HepG2 (cell line): ENCODE measurements around the gene PCTP. TPM values are rescaled to one million over a fixed set of nuclear protein-coding genes. Genes with fewer than 3 reads are reported as not detected.

Experiments used
- ATAC-seq: fragments of 200-7000 bp; cut with Tn5 transposase; 3 replicates; pipeline ENCODE4 v1.9.1; 2020; ENCODE audit warnings: mild to moderate bottlenecking, moderate library complexity
- BruUV-seq: library from RNA; stranded (reverse); fragments of 400-500 nt; replicated peaks from 2 replicates; lab custom pipeline; 2021; lab: Mats Ljungman, UMichigan
- CTCF ChIA-PET: fragments of 300-600 bp; formaldehyde crosslinking; extraction: SDS; loops from one replicate; lab custom pipeline; 2021; ENCODE audit warnings: low total read pairs, inconsistent platforms, low intra/inter-chr PET ratio; lab: Yijun Ruan, JAX
- POLR2A ChIA-PET: fragments of 350-600 bp; sonication (Branson Sonifier 250); formaldehyde crosslinking; loops from one replicate; lab custom pipeline; 2020; ENCODE audit warnings: antibody characterized with exemption, inconsistent platforms; lab: Yijun Ruan, JAX
- DNase-seq: peaks from one replicate; pipeline ENCODE4 v3.0.0-alpha.2; 2015; ENCODE audit warnings: low spot score
- FAIRE-seq: peaks from 3 replicates; lab custom pipeline; 2011; peaks lifted over from hg19 to GRCh38; lab: Jason Lieb, UNC
- H2AFZ ChIP-seq: one replicate; pipeline ENCODE4 v1.6.1; 2011; ENCODE audit warnings: low read length, inconsistent platforms
- H3K27ac ChIP-seq: fragments of 300-600 bp; 3 replicates; pipeline ENCODE4 v1.8.0; 2011; ENCODE audit warnings: mixed run types, mild to moderate bottlenecking, mixed read lengths, low read length, inconsistent platforms; ENCODE audit not compliant: insufficient read depth; ENCODE audit errors: extremely low read length
- H3K27me3 ChIP-seq, 2 experiments: fragments of 200-600 bp in 1 of 2; 2 replicates in 1 of 2; 3 replicates in 1 of 2; pipeline versions ENCODE4 v1.6.0 to v1.8.0; 2011; ENCODE audit warnings: low read length in 2 of 2, mild to moderate bottlenecking in 2 of 2, moderate library complexity in 2 of 2, inconsistent platforms in 1 of 2; ENCODE audit not compliant: insufficient read depth in 2 of 2, control insufficient read depth in 1 of 2
- H3K36me3 ChIP-seq, 2 experiments: fragments of 200-600 bp in 1 of 2; replicated peaks in 1 of 2; 2 replicates in 1 of 2; 3 replicates in 1 of 2; pipeline versions ENCODE4 v1.5.1 to v1.8.0; 2011; ENCODE audit warnings: low read length in 2 of 2, inconsistent platforms in 1 of 2; ENCODE audit not compliant: insufficient read depth in 2 of 2, control insufficient read depth in 1 of 2
- H3K4me1 ChIP-seq: 2 replicates; pipeline ENCODE4 v1.5.1; 2012; ENCODE audit warnings: low read length, inconsistent platforms; ENCODE audit not compliant: insufficient read depth
- H3K4me2 ChIP-seq: 2 replicates; pipeline ENCODE4 v1.6.0; 2011; ENCODE audit warnings: low read depth, low read length, inconsistent platforms
- H3K4me3 ChIP-seq, 3 experiments: fragments of 200-600 bp in 1 of 3; sonication (generic), shearing (Covaris generic) in 1 of 3; replicated peaks in 1 of 3; 2 replicates each; pipeline ENCODE4 v1.5.1; 2011 to 2016; ENCODE audit warnings: low read length in 3 of 3, inconsistent platforms in 2 of 3, low read depth in 2 of 3, mild to moderate bottlenecking in 2 of 3, control low read depth in 1 of 3, mixed read lengths in 1 of 3; ENCODE audit not compliant: insufficient read depth in 1 of 3
- H3K79me2 ChIP-seq: one replicate; pipeline ENCODE4 v1.6.1; 2011; ENCODE audit warnings: low read length, inconsistent platforms; ENCODE audit not compliant: insufficient read depth
- H3K9ac ChIP-seq: 2 replicates; pipeline ENCODE4 v1.6.0; 2011; ENCODE audit warnings: mild to moderate bottlenecking, low read depth, low read length, inconsistent platforms; ENCODE audit not compliant: insufficient read depth
- H3K9me3 ChIP-seq: 2 replicates; pipeline ENCODE4 v1.5.1; 2012; ENCODE audit warnings: mild to moderate bottlenecking, low read length
- H4K20me1 ChIP-seq: 2 replicates; pipeline ENCODE4 v1.6.0; 2011; ENCODE audit warnings: inconsistent platforms, mild to moderate bottlenecking, low read length, moderate library complexity; ENCODE audit not compliant: insufficient read depth
- AGO1 ChIP-seq: fragments of 200-400 bp; formaldehyde crosslinking; IDR thresholded peaks from 2 replicates; pipeline ENCODE4 v1.6.1; 2017; ENCODE audit warnings: mild to moderate bottlenecking, low read depth, low read length, moderate library complexity; ENCODE audit not compliant: poor library complexity, severe bottlenecking
- ASH2L ChIP-seq: fragments of 300-600, 200-600 bp; sonication (generic); IDR thresholded peaks from 2 replicates; pipeline ENCODE4 v1.7.0; 2017; ENCODE audit warnings: low read depth, mild to moderate bottlenecking, moderate library complexity, mixed read lengths, low read length; ENCODE audit not compliant: insufficient read length
- BHLHE40 ChIP-seq: IDR thresholded peaks from 2 replicates; pipeline ENCODE4 v1.6.1; 2011; ENCODE audit warnings: low read length, improper control_type of control experiment
- CAMTA2 ChIP-seq: sonication (generic); formaldehyde crosslinking; IDR thresholded peaks from 2 replicates; pipeline ENCODE4 v1.4.0; 2020; ENCODE audit warnings: mild to moderate bottlenecking, missing genetic modification reagents, borderline replicate concordance
- CBX2 ChIP-seq, 2 experiments: fragments of 200-600 bp in 1 of 2; sonication (generic); formaldehyde crosslinking in 1 of 2; IDR thresholded peaks; 2 replicates each; pipeline versions ENCODE4 v1.7.0 to v1.8.1; 2018 to 2022; ENCODE audit warnings: low read depth in 2 of 2, low read length in 1 of 2, mild to moderate bottlenecking in 1 of 2, missing genetic modification reagents in 1 of 2
- CREB1 ChIP-seq, 2 experiments: fragments of 450-650 bp in 1 of 2; IDR thresholded peaks; 2 replicates each; pipeline ENCODE4 v1.6.1; 2016 to 2017; ENCODE audit warnings: control low read depth in 1 of 2, mild to moderate bottlenecking in 1 of 2, missing compliant biosample characterization in 1 of 2, missing genetic modification characterization in 1 of 2
- ELF3 ChIP-seq: IDR thresholded peaks from 2 replicates; pipeline ENCODE4 v1.6.1; 2016; ENCODE audit warnings: missing genetic modification reagents, missing compliant biosample characterization
- RBM39 ChIP-seq: fragments of 200-400 bp; formaldehyde crosslinking; IDR thresholded peaks from one replicate; pipeline ENCODE4 v1.6.1; 2018; ENCODE audit warnings: antibody characterized with exemption, mild to moderate bottlenecking, low read depth, low read length; ENCODE audit not compliant: poor library complexity, severe bottlenecking
- REL ChIP-seq: sonication (generic); formaldehyde crosslinking; conservative IDR thresholded peaks from 2 replicates; pipeline ENCODE4 v1.8.0; 2022; ENCODE audit warnings: mild to moderate bottlenecking, missing genetic modification reagents, moderate library complexity
- RFX1 ChIP-seq: fragments of 450-650 bp; IDR thresholded peaks from 2 replicates; pipeline ENCODE4 v1.6.1; 2017
- SCMH1 ChIP-seq: sonication (generic); formaldehyde crosslinking; IDR thresholded peaks from 2 replicates; pipeline ENCODE4 v1.9.0; 2021; ENCODE audit warnings: missing genetic modification reagents, mild to moderate bottlenecking, borderline replicate concordance
- SRY ChIP-seq: sonication (generic); formaldehyde crosslinking; IDR thresholded peaks from 2 replicates; pipeline ENCODE4 v1.8.0; 2022; ENCODE audit warnings: mild to moderate bottlenecking, missing genetic modification reagents
- STAT5B ChIP-seq: sonication (generic); formaldehyde crosslinking; IDR thresholded peaks from 2 replicates; pipeline ENCODE4 v1.4.0; 2020; ENCODE audit warnings: missing genetic modification reagents
- ZMYM4 ChIP-seq: sonication (generic); formaldehyde crosslinking; IDR thresholded peaks from 2 replicates; pipeline ENCODE4 v1.8.1; 2023; ENCODE audit warnings: mild to moderate bottlenecking, missing genetic modification reagents
- ZNF282 ChIP-seq: fragments of 450-650 bp; IDR thresholded peaks from 2 replicates; pipeline ENCODE4 v1.6.1; 2018; ENCODE audit not compliant: partially characterized antibody
- ZNF33B ChIP-seq: sonication (generic); formaldehyde crosslinking; IDR thresholded peaks from 2 replicates; pipeline ENCODE4 v1.5.1; 2020; ENCODE audit warnings: mild to moderate bottlenecking, missing genetic modification reagents
- ZNF546 ChIP-seq: sonication (generic); formaldehyde crosslinking; conservative IDR thresholded peaks from 2 replicates; pipeline ENCODE4 v1.8.1; 2023; ENCODE audit warnings: mild to moderate bottlenecking, missing genetic modification reagents
- ZNF674 ChIP-seq: sonication (generic); formaldehyde crosslinking; IDR thresholded peaks from 2 replicates; pipeline ENCODE4 v1.5.0; 2020; ENCODE audit warnings: low read depth, mild to moderate bottlenecking, missing genetic modification reagents
- WGBS: methylation state at CpG from one replicate; pipeline ENCODE4 v1.1.6; 2017; ENCODE audit warnings: low lambda C conversion rate; 5-methylcytosine and 5-hydroxymethylcytosine counted together
- in situ Hi-C: cut with HindIII; loops from 2 replicates; pipeline ENCODE4 v1.10.0; 2017; ENCODE audit warnings: low pct_unique_long_range_greater_than_20kb; ENCODE audit not compliant: extremely low pct_ligation_motif_present
- intact Hi-C: fragments of 100-400 bp; cut with micrococcal nuclease; formaldehyde crosslinking; loops from one replicate; pipeline ENCODE4 v1.10.0; 2022; ENCODE audit not compliant: unreplicated experiment
- polyA plus RNA-seq, 8 experiments: library from polyadenylated mRNA; depleted of rRNA in 3 of 8; stranded (reverse) in 7 of 8; unstranded in 1 of 8; fragments of >200 nt; fragmentation: Illumina TruSeq in 4 of 8; extraction: Trizol in 4 of 8; gene quantifications; 2 replicates each; pipeline versions ENCODE4 v1.2.1 to v1.2.3, GENCODE V29; 2011 to 2016; ENCODE audit warnings: low read depth in 4 of 8, missing spikeins in 1 of 8, mixed read lengths in 1 of 8; ENCODE audit not compliant: insufficient read depth in 1 of 8
- total RNA-seq, 5 experiments: library from RNA; depleted of rRNA; stranded (reverse); fragments of >200 nt; fragmentation: Illumina TruSeq; extraction: Trizol; gene quantifications; 2 replicates each; pipeline ENCODE4 v1.2.3, GENCODE V29; 2016; ENCODE audit warnings: low read depth in 1 of 5

The PCTP gene
- total and polyA plus RNA-seq, 2 of the 13 experiments (the other 11 are each of a cell fraction or from before 2014, with no cell fraction given) = 37.1 to 50.7 TPM

- TF ChIP-seq ZNF282 = no peak
- no peak for TF ChIP-seq CBX2 (IDR thresholded peaks at IDR 0.05; ENCODE audit: low read depth, low read length)
- no peak for TF ChIP-seq CBX2 (CRISPR knock-in tag; IDR thresholded peaks at IDR 0.05; ENCODE audit: low read depth)
- no peak for TF ChIP-seq REL (CRISPR knock-in tag)
- TF ChIP-seq CREB1 (IDR thresholded peaks at IDR 0.05) = no peak
- TF ChIP-seq CREB1 (CRISPR knock-in tag; IDR thresholded peaks at IDR 0.05) = 0 out of 2 replicates have a peak, but pooled peaks have one; percentile 29
Observed at GRCh38 chr17:55735731-55736405, 15.0 kb upstream of the PCTP start (continued).

GRCh38 chr17:55737976-55738501 lies 12.8 kb upstream of the PCTP start:
- BruUV-seq = no TSS peak
- CTCF ChIA-PET = no interaction called here
- Histone ChIP-seq H3K4me1 (peaks cover 26% of the 10 kb centered on the region), H3K27ac (no peak overlapping the region), H3K9ac (no peak overlapping the region), H3K79me2 (no peaks in the 10 kb centered on the region), H3K9me3 (no peaks in the 10 kb centered on the region), H3K27me3 (no peaks in the 10 kb centered on the region), H3K4me2 (no peak overlapping the region), H4K20me1 (no peaks in the 10 kb centered on the region), H3K4me3 (no peak overlapping the region), H2AFZ (no peak overlapping the region), H3K36me3 (no peaks in the 10 kb centered on the region)
- no peak for DNase-seq
- no peak for FAIRE-seq
- in situ Hi-C loops (loop anchor here (5.0 kb wide), 1 partner anchor 34 kb away; no protein-coding TSS in a partner anchor), intact Hi-C loops (no loop called here)
- TF ChIP-seq ZMYM4 (CRISPR knock-in tag) (no peak), ELF3 (CRISPR knock-in tag) (no peak), ZNF546 (CRISPR knock-in tag) (no peak), ASH2L (no peak), SCMH1 (CRISPR knock-in tag) (no peak), CAMTA2 (CRISPR knock-in tag) (no peak), RBM39 (no peak), BHLHE40 (no peak), STAT5B (CRISPR knock-in tag) (no peak), SRY (no peak), ZNF674 (CRISPR knock-in tag) (no peak), RFX1 (no peak), ZNF33B (CRISPR knock-in tag) (no peak), AGO1 (no peak)
- POLR2A ChIA-PET = no interaction called here
- 30% methylated on average over 4 of the region's 4 CpGs for WGBS
- ATAC-seq = no peak; the same call in 2 of the 3 replicates
